HepG2 (cell line): ENCODE data around the gene KCNRG. TPM values are rescaled to one million over a fixed set of nuclear protein-coding genes. Genes with fewer than 3 reads are reported as not detected.

ENCODE experiments used
- ATAC-seq: fragments of 200-7000 bp; cut with Tn5 transposase; 3 replicates; pipeline ENCODE4 v1.9.1; 2020; ENCODE audit warnings: mild to moderate bottlenecking, moderate library complexity
- BruUV-seq: library from RNA; stranded (reverse); fragments of 400-500 nt; replicated peaks from 2 replicates; lab custom pipeline; 2021; lab: Mats Ljungman, UMichigan
- CTCF ChIA-PET: fragments of 300-600 bp; formaldehyde crosslinking; extraction: SDS; loops from one replicate; lab custom pipeline; 2021; ENCODE audit warnings: low total read pairs, inconsistent platforms, low intra/inter-chr PET ratio; lab: Yijun Ruan, JAX
- POLR2A ChIA-PET: fragments of 350-600 bp; sonication (Branson Sonifier 250); formaldehyde crosslinking; loops from one replicate; lab custom pipeline; 2020; ENCODE audit warnings: antibody characterized with exemption, inconsistent platforms; lab: Yijun Ruan, JAX
- DNase-seq: peaks from one replicate; pipeline ENCODE4 v3.0.0-alpha.2; 2015; ENCODE audit warnings: low spot score
- FAIRE-seq: peaks from 3 replicates; lab custom pipeline; 2011; peaks lifted over from hg19 to GRCh38; lab: Jason Lieb, UNC
- H2AFZ ChIP-seq: one replicate; pipeline ENCODE4 v1.6.1; 2011; ENCODE audit warnings: low read length, inconsistent platforms
- H3K27ac ChIP-seq: fragments of 300-600 bp; 3 replicates; pipeline ENCODE4 v1.8.0; 2011; ENCODE audit warnings: mixed run types, mild to moderate bottlenecking, mixed read lengths, low read length, inconsistent platforms; ENCODE audit not compliant: insufficient read depth; ENCODE audit errors: extremely low read length
- H3K27me3 ChIP-seq, 2 experiments: fragments of 200-600 bp in 1 of 2; 2 replicates in 1 of 2; 3 replicates in 1 of 2; pipeline versions ENCODE4 v1.6.0 to v1.8.0; 2011; ENCODE audit warnings: low read length in 2 of 2, mild to moderate bottlenecking in 2 of 2, moderate library complexity in 2 of 2, inconsistent platforms in 1 of 2; ENCODE audit not compliant: insufficient read depth in 2 of 2, control insufficient read depth in 1 of 2
- H3K36me3 ChIP-seq, 2 experiments: fragments of 200-600 bp in 1 of 2; replicated peaks in 1 of 2; 2 replicates in 1 of 2; 3 replicates in 1 of 2; pipeline versions ENCODE4 v1.5.1 to v1.8.0; 2011; ENCODE audit warnings: low read length in 2 of 2, inconsistent platforms in 1 of 2; ENCODE audit not compliant: insufficient read depth in 2 of 2, control insufficient read depth in 1 of 2
- H3K4me1 ChIP-seq: 2 replicates; pipeline ENCODE4 v1.5.1; 2012; ENCODE audit warnings: low read length, inconsistent platforms; ENCODE audit not compliant: insufficient read depth
- H3K4me2 ChIP-seq: 2 replicates; pipeline ENCODE4 v1.6.0; 2011; ENCODE audit warnings: low read depth, low read length, inconsistent platforms
- H3K4me3 ChIP-seq, 3 experiments: fragments of 200-600 bp in 1 of 3; sonication (generic), shearing (Covaris generic) in 1 of 3; replicated peaks in 1 of 3; 2 replicates each; pipeline ENCODE4 v1.5.1; 2011 to 2016; ENCODE audit warnings: low read length in 3 of 3, inconsistent platforms in 2 of 3, low read depth in 2 of 3, mild to moderate bottlenecking in 2 of 3, control low read depth in 1 of 3, mixed read lengths in 1 of 3; ENCODE audit not compliant: insufficient read depth in 1 of 3
- H3K79me2 ChIP-seq: one replicate; pipeline ENCODE4 v1.6.1; 2011; ENCODE audit warnings: low read length, inconsistent platforms; ENCODE audit not compliant: insufficient read depth
- H3K9ac ChIP-seq: 2 replicates; pipeline ENCODE4 v1.6.0; 2011; ENCODE audit warnings: mild to moderate bottlenecking, low read depth, low read length, inconsistent platforms; ENCODE audit not compliant: insufficient read depth
- H3K9me3 ChIP-seq: 2 replicates; pipeline ENCODE4 v1.5.1; 2012; ENCODE audit warnings: mild to moderate bottlenecking, low read length
- H4K20me1 ChIP-seq: 2 replicates; pipeline ENCODE4 v1.6.0; 2011; ENCODE audit warnings: inconsistent platforms, mild to moderate bottlenecking, low read length, moderate library complexity; ENCODE audit not compliant: insufficient read depth
- BCL6 ChIP-seq: IDR thresholded peaks from 2 replicates; pipeline ENCODE4 v1.6.1; 2016; ENCODE audit warnings: missing genetic modification reagents, missing compliant biosample characterization
- BRD4 ChIP-seq: sonication (generic); formaldehyde crosslinking; IDR thresholded peaks from 2 replicates; pipeline ENCODE4 v1.4.0; 2020; ENCODE audit warnings: missing genetic modification reagents
- IRF2 ChIP-seq: IDR thresholded peaks from 2 replicates; pipeline ENCODE4 v1.6.1; 2018; ENCODE audit warnings: missing genetic modification reagents, missing compliant biosample characterization
- LBX2 ChIP-seq: sonication (generic); formaldehyde crosslinking; IDR thresholded peaks from 2 replicates; pipeline ENCODE4 v1.5.0; 2020; ENCODE audit warnings: missing genetic modification reagents, mild to moderate bottlenecking, borderline replicate concordance
- SOX5 ChIP-seq: IDR thresholded peaks from 2 replicates; pipeline ENCODE4 v1.6.1; 2016; ENCODE audit warnings: borderline replicate concordance
- SRY ChIP-seq: sonication (generic); formaldehyde crosslinking; IDR thresholded peaks from 2 replicates; pipeline ENCODE4 v1.8.0; 2022; ENCODE audit warnings: mild to moderate bottlenecking, missing genetic modification reagents
- ZNF510 ChIP-seq: sonication (generic); formaldehyde crosslinking; IDR thresholded peaks from 2 replicates; pipeline ENCODE4 v1.4.0; 2020; ENCODE audit warnings: low read depth, mild to moderate bottlenecking, missing genetic modification reagents
- ZNF687 ChIP-seq: sonication (generic); formaldehyde crosslinking; IDR thresholded peaks from 2 replicates; pipeline ENCODE4 v1.5.1; 2020; ENCODE audit warnings: mild to moderate bottlenecking, missing genetic modification reagents, moderate library complexity
- whole genome bisulfite sequencing: methylation state at CpG from one replicate; pipeline ENCODE4 v1.1.6; 2017; ENCODE audit warnings: low lambda C conversion rate; 5-methylcytosine and 5-hydroxymethylcytosine counted together
- in situ Hi-C: cut with HindIII; loops from 2 replicates; pipeline ENCODE4 v1.10.0; 2017; ENCODE audit warnings: low pct_unique_long_range_greater_than_20kb; ENCODE audit not compliant: extremely low pct_ligation_motif_present
- intact Hi-C: fragments of 100-400 bp; cut with micrococcal nuclease; formaldehyde crosslinking; loops from one replicate; pipeline ENCODE4 v1.10.0; 2022; ENCODE audit not compliant: unreplicated experiment
- polyA plus RNA-seq, 8 experiments: library from polyadenylated mRNA; depleted of rRNA in 3 of 8; stranded (reverse) in 7 of 8; unstranded in 1 of 8; fragments of >200 nt; fragmentation: Illumina TruSeq in 4 of 8; extraction: Trizol in 4 of 8; gene quantifications; 2 replicates each; pipeline versions ENCODE4 v1.2.1 to v1.2.3, GENCODE V29; 2011 to 2016; ENCODE audit warnings: low read depth in 4 of 8, missing spikeins in 1 of 8, mixed read lengths in 1 of 8; ENCODE audit not compliant: insufficient read depth in 1 of 8
- total RNA-seq, 5 experiments: library from RNA; depleted of rRNA; stranded (reverse); fragments of >200 nt; fragmentation: Illumina TruSeq; extraction: Trizol; gene quantifications; 2 replicates each; pipeline ENCODE4 v1.2.3, GENCODE V29; 2016; ENCODE audit warnings: low read depth in 1 of 5
- TF ChIP-seq, protein P1 (sequence below): sonication (generic); formaldehyde crosslinking; IDR thresholded peaks from 2 replicates; pipeline ENCODE4 v1.4.0; 2020; ENCODE audit warnings: mild to moderate bottlenecking, missing genetic modification reagents

Gene KCNRG
- total and polyA plus RNA-seq, 2 of the 13 experiments (the other 11 are each of a cell fraction or from before 2014, with no cell fraction given): 1.0 to 1.5 TPM

DNA sequence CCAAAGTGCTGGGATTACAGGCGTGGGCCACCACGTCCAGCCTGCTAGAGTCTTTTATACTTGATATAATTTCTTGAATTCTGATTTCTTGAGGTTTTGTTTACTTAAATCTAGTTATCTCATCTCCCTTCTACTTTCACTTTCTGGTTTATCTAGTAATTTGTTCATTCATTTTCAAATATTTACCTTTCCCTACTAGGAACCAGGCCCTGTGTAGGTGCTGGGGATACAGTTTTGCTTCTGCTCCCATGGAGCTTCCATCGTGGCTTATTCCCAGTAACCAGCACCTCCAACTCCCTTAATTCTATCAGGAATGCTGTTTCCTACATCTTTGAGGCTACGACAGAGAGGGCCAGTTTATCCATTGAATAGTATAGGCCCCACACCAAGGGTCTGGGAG, 42.5 kb upstream of the KCNRG start:
- in situ Hi-C loops: loop anchor here (10.0 kb wide), 2 partner anchors 832 to 942 kb away; no protein-coding TSS in a partner anchor
- POLR2A ChIA-PET: interaction anchor here (1.1 to 1.4 kb wide), 2 partner anchors 24 to 36 kb away, joined by 4 to 5 read pairs; partner anchors contain the start of genes SPRYD7 and TRIM13
- CTCF ChIA-PET: no interaction called here

GRCh38 chr13:49975826-49976225, 39.4 kb upstream of the KCNRG start:
- no TSS peak for BruUV-seq
- ChIA-PET POLR2A (no interaction called here), CTCF (no interaction called here)
- in situ Hi-C loops: loop anchor here (10.0 to 25.0 kb wide), 4 partner anchors 561 to 1086 kb away; no protein-coding TSS in a partner anchor
- intact Hi-C loops: loop anchor here (1.0 to 5.0 kb wide), 4 partner anchors 106 to 1094 kb away; no protein-coding TSS in a partner anchor
- Histone ChIP-seq H3K79me2 (no peaks in the 10 kb centered on the region), H4K20me1 (no peaks in the 10 kb centered on the region), H3K27ac (no peak overlapping the region), H2AFZ (no peak overlapping the region), H3K4me3 (no peak overlapping the region), H3K9ac (no peak overlapping the region), H3K4me1 (peaks cover 24% of the 10 kb centered on the region), H3K27me3 (no peaks in the 10 kb centered on the region), H3K4me2 (no peak overlapping the region), H3K9me3 (no peaks in the 10 kb centered on the region), H3K36me3 (no peaks in the 10 kb centered on the region)
- DNase-seq (no peak), ATAC-seq (no peak), FAIRE-seq (no peak)
- TF ChIP-seq, protein P1, sequence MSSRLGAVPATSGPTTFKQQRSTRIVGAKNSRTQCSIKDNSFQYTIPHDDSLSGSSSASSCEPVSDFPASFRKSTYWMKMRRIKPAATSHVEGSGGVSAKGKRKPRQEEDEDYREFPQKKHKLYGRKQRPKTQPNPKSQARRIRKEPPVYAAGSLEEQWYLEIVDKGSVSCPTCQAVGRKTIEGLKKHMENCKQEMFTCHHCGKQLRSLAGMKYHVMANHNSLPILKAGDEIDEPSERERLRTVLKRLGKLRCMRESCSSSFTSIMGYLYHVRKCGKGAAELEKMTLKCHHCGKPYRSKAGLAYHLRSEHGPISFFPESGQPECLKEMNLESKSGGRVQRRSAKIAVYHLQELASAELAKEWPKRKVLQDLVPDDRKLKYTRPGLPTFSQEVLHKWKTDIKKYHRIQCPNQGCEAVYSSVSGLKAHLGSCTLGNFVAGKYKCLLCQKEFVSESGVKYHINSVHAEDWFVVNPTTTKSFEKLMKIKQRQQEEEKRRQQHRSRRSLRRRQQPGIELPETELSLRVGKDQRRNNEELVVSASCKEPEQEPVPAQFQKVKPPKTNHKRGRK (CRISPR knock-in tag): no peak
- no peak for TF ChIP-seq SOX5 (CRISPR knock-in tag)
- no peak for TF ChIP-seq BRD4 (CRISPR knock-in tag)
- no peak for TF ChIP-seq SRY (CRISPR knock-in tag)
- no peak for TF ChIP-seq LBX2
- TF ChIP-seq ZNF687 (CRISPR knock-in tag): no peak
- 90% methylated on average over 1 of the region's 1 CpG for WGBS

More for the DNA sequence above, 42.5 kb upstream of the KCNRG start:
- peak overlapping the region; percentile 65 for H3K4me2 ChIP-seq
- H3K27ac ChIP-seq: no peak overlapping the region
- H4K20me1 ChIP-seq: no peaks in the 10 kb centered on the region
- intact Hi-C loops: loop anchor here (2.0 kb wide), 1 partner anchor 104 kb away; no protein-coding TSS in a partner anchor
- H3K79me2 ChIP-seq: no peaks in the 10 kb centered on the region
- no peaks in the 10 kb centered on the region for H3K27me3 ChIP-seq
- no peak for FAIRE-seq
- H3K4me1 ChIP-seq: peaks cover 18% of the 10 kb centered on the region
- H3K36me3 ChIP-seq: no peaks in the 10 kb centered on the region
- peak overlapping the region in 2 of 3 experiments; percentile 2 to 27; a peak in 3 of 6 replicates for H3K4me3 ChIP-seq
- H3K9ac ChIP-seq: no peak overlapping the region
- WGBS: 29% methylated on average over 4 of the region's 4 CpGs
- no peaks in the 10 kb centered on the region for H3K9me3 ChIP-seq
- no TSS peak for BruUV-seq
- H2AFZ ChIP-seq: no peak overlapping the region
- peak; percentile 24 for DNase-seq
- peak; percentile 70 for ATAC-seq
- TF ChIP-seq IRF2 (CRISPR knock-in tag) (0 out of 2 replicates have a peak, but pooled peaks have one; percentile 40), BCL6 (0 out of 2 replicates have a peak, but pooled peaks have one; percentile 17), ZNF510 (no peak)
